Lower leg skin (tissue), 3 donors: ENCODE results near the gene GPC6.

Source experiments
- CTCF ChIP-seq, 3 donors: fragments of 450-650 bp; IDR thresholded peaks; one replicate each; pipeline ENCODE4 v1.5.1; 2016; ENCODE audit warnings: antibody characterized with exemption in 3 of 3, mild to moderate bottlenecking in 3 of 3, moderate library complexity in 2 of 3
- POLR2A ChIP-seq, 2 donors: fragments of 450-650 bp; IDR thresholded peaks; one replicate each; pipeline ENCODE4 v1.6.1; 2016 to 2017; ENCODE audit warnings: antibody characterized with exemption in 2 of 2, mild to moderate bottlenecking in 1 of 2, moderate library complexity in 1 of 2

DNA sequence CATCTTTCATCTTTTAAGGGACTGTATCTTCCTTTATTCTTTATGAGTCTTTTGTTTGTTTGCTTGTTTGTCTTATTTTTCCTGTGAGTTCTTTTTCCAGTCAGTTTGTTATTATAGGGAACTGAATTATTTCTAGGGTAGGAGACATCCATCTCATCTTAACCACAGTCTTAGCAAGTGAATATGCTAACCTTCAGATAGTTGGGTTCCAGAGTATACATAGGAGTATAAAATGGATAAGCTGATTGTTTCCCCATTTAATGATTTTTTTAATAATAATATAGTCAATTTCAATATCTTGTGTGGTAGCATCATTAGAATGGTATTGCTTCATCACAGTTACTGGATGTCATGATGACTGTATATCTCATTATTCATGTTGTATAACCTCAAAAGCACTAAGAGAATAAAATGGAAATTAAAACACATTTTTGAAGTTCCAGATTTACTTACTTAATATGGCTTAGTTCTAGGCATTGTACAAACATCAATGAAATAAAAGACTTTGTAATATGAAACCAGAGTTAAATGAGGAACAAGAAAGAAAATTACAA is 33.0 kb downstream of the GPC6 start:
- TF ChIP-seq POLR2A (IDR thresholded peaks at IDR 0.05) (no peak), CTCF (IDR thresholded peaks at IDR 0.05) (no peak)
